HEK293 (cell line): ENCODE data around the gene HGFAC.

Experiments
- AEBP2 ChIP-seq: fragments of 450-650 bp; formaldehyde crosslinking; IDR thresholded peaks from 2 replicates; pipeline ENCODE4 v1.5.1; 2016; ENCODE audit warnings: missing biosample characterization, missing genetic modification characterization, borderline replicate concordance
- CTCF ChIP-seq: fragments of 450-650 bp; formaldehyde crosslinking; IDR thresholded peaks from 2 replicates; pipeline ENCODE4 v1.5.1; 2016; ENCODE audit warnings: missing biosample characterization, missing genetic modification characterization
- REPIN1 ChIP-seq: fragments of 450-650 bp; formaldehyde crosslinking; IDR thresholded peaks from 2 replicates; pipeline ENCODE4 v1.5.1; 2017; ENCODE audit warnings: missing biosample characterization, missing genetic modification characterization, low read depth
- REST ChIP-seq: fragments of 450-650 bp; formaldehyde crosslinking; IDR thresholded peaks from 2 replicates; pipeline ENCODE4 v1.5.1; 2016; ENCODE audit warnings: missing biosample characterization, missing genetic modification characterization
- SETDB1 ChIP-seq: IDR thresholded peaks from one replicate; pipeline ENCODE4 v1.6.1; 2017; ENCODE audit warnings: mild to moderate bottlenecking, low read length, moderate library complexity, mixed read lengths; ENCODE audit not compliant: insufficient read length
- YY1 ChIP-seq: fragments of 450-650 bp; formaldehyde crosslinking; IDR thresholded peaks from 2 replicates; pipeline ENCODE4 v1.5.1; 2018; ENCODE audit warnings: missing biosample characterization, missing genetic modification characterization
- YY2 ChIP-seq: fragments of 450-650 bp; formaldehyde crosslinking; IDR thresholded peaks from 2 replicates; pipeline ENCODE4 v1.5.1; 2016; ENCODE audit warnings: missing biosample characterization, missing genetic modification characterization
- ZNF132 ChIP-seq: fragments of 450-650 bp; formaldehyde crosslinking; IDR thresholded peaks from 2 replicates; pipeline ENCODE4 v1.5.1; 2017; ENCODE audit warnings: missing biosample characterization, missing genetic modification characterization, borderline replicate concordance
- ZNF184 ChIP-seq: fragments of 450-650 bp; IDR thresholded peaks from 2 replicates; pipeline ENCODE4 v1.5.1; 2018; ENCODE audit warnings: missing biosample characterization, mild to moderate bottlenecking, missing genetic modification characterization
- ZNF398 ChIP-seq: fragments of 450-650 bp; formaldehyde crosslinking; IDR thresholded peaks from 2 replicates; pipeline ENCODE4 v1.5.1; 2017; ENCODE audit warnings: missing biosample characterization, missing genetic modification characterization
- ZNF555 ChIP-seq: fragments of 450-650 bp; formaldehyde crosslinking; conservative IDR thresholded peaks from 2 replicates; pipeline ENCODE4 v1.5.1; 2017; ENCODE audit warnings: missing biosample characterization, mild to moderate bottlenecking, missing genetic modification characterization, inconsistent platforms
- ZNF76 ChIP-seq: fragments of 450-650 bp; formaldehyde crosslinking; IDR thresholded peaks from 2 replicates; pipeline ENCODE4; 2016; ENCODE audit warnings: low read depth, missing biosample characterization, missing genetic modification characterization, borderline replicate concordance
- ZNF768 ChIP-seq: fragments of 450-650 bp; formaldehyde crosslinking; IDR thresholded peaks from 2 replicates; pipeline ENCODE4 v1.5.1; 2018; ENCODE audit warnings: missing biosample characterization, mild to moderate bottlenecking, missing genetic modification characterization

- TF ChIP-seq ZNF132 (tag by site-specific recombination) (no peak), ZNF555 (tag by site-specific recombination) (no peak), AEBP2 (tag by site-specific recombination) (no peak), REST (tag by site-specific recombination) (no peak), ZNF398 (tag by site-specific recombination) (no peak), CTCF (tag by site-specific recombination) (no peak), YY1 (tag by site-specific recombination) (no peak), YY2 (tag by site-specific recombination) (no peak), ZNF76 (tag by site-specific recombination) (no peak), ZNF768 (no peak), SETDB1 (no peak), REPIN1 (tag by site-specific recombination) (no peak), ZNF184 (no peak)
Observed at GRCh38 chr4:3495204-3495975, 53.6 kb downstream of the HGFAC start.
